ENCODE data around the gene GLYATL2. TPM values are rescaled to one million over a fixed set of nuclear protein-coding genes. Genes with fewer than 3 reads are reported as not detected.

Gene GLYATL2
- total and polyA plus RNA-seq, 9 of the 15 experiments (the other 6 are each of a cell fraction or from before 2014, with no cell fraction given), result not detected

- in situ Hi-C loops (cut with MboI) (no loop called here), intact Hi-C loops (cut with micrococcal nuclease) (no loop called here)
- Histone ChIP-seq H3K36me3 (ENCODE audit: control insufficient read depth, insufficient read depth, low read length) (no peaks in the 10 kb centered on the region), H3K9me3 (replicated peaks; ENCODE audit: control insufficient read depth, insufficient read depth, low read depth, low read length) (no peaks in the 10 kb centered on the region), H2AFZ (ENCODE audit: low read depth, low read length) (no peak overlapping the region), H3K4me3 (no peak overlapping the region), H3K4me1 (replicated peaks in 1 of 2; ENCODE audit: control insufficient read depth in 2 of 2, insufficient read depth in 2 of 2, low read length in 2 of 2) (no peaks in the 10 kb centered on the region), H3K27me3 (ENCODE audit: control insufficient read depth in 2 of 2, insufficient read depth in 2 of 2, low read length in 2 of 2) (no peaks in the 10 kb centered on the region), H3K9me1 (ENCODE audit: control insufficient read depth, insufficient read depth, low read length) (no peaks in the 10 kb centered on the region), H3K4me2 (ENCODE audit: insufficient read depth, low read length) (no peak overlapping the region), H4K20me1 (replicated peaks; ENCODE audit: control insufficient read depth, insufficient read depth, low read length) (no peaks in the 10 kb centered on the region), H3K27ac (ENCODE audit: extremely low read depth, low read depth, low read length) (no peak overlapping the region), H3K9ac (ENCODE audit: insufficient read depth in 1 of 2, low read depth in 2 of 2, low read length in 2 of 2) (no peak overlapping the region), H3K79me2 (ENCODE audit: control insufficient read depth, insufficient read depth, low read length) (no peaks in the 10 kb centered on the region)
- ChIA-PET CTCF (ENCODE audit: low intra/inter-chr PET ratio) (no interaction called here), POLR2A (no interaction called here)
- ATAC-seq (no peak), FAIRE-seq (no peak), DNase-seq (ENCODE audit: extremely low read depth in 1 of 4, low spot score in 3 of 4) (no peak)
- no peak for TF ChIP-seq NFATC3 (IDR thresholded peaks at IDR 0.05)
- no peak for TF ChIP-seq ZNF263 (CRISPR knock-in tag; IDR thresholded peaks at IDR 0.05; ENCODE audit: borderline replicate concordance)
- TF ChIP-seq KLF16 (IDR thresholded peaks at IDR 0.05), result no peak
- TF ChIP-seq, protein P1, sequence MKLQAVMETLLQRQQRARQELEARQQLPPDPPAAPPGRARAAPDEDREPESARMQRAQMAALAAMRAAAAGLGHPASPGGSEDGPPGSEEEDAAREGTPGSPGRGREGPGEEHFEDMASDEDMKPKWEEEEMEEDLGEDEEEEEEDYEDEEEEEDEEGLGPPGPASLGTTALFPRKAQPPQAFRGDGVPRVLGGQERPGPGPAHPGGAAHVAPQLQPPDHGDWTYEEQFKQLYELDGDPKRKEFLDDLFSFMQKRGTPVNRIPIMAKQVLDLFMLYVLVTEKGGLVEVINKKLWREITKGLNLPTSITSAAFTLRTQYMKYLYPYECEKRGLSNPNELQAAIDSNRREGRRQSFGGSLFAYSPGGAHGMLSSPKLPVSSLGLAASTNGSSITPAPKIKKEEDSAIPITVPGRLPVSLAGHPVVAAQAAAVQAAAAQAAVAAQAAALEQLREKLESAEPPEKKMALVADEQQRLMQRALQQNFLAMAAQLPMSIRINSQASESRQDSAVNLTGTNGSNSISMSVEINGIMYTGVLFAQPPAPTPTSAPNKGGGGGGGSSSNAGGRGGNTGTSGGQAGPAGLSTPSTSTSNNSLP (IDR thresholded peaks at IDR 0.05; ENCODE audit: borderline replicate concordance, low read depth, low read length), result no peak
- TF ChIP-seq NELFE (IDR thresholded peaks at IDR 0.05; ENCODE audit: insufficient read depth, insufficient read length), result no peak
- no peak for TF ChIP-seq PHTF2 (CRISPR knock-in tag; IDR thresholded peaks at IDR 0.05)
- TF ChIP-seq HEY1 (CRISPR knock-in tag; IDR thresholded peaks at IDR 0.05; ENCODE audit: borderline replicate concordance), result no peak
- no peak for TF ChIP-seq CBX3 (IDR thresholded peaks at IDR 0.05; ENCODE audit: borderline replicate concordance in 1 of 2, low read length in 2 of 2)
- TF ChIP-seq SLC30A9 (CRISPR knock-in tag; IDR thresholded peaks at IDR 0.05), result no peak
- no peak for TF ChIP-seq XRCC3 (IDR thresholded peaks at IDR 0.05)
- no peak for TF ChIP-seq TEAD2 (tag; IDR thresholded peaks at IDR 0.05)
- TF ChIP-seq, protein P2, sequence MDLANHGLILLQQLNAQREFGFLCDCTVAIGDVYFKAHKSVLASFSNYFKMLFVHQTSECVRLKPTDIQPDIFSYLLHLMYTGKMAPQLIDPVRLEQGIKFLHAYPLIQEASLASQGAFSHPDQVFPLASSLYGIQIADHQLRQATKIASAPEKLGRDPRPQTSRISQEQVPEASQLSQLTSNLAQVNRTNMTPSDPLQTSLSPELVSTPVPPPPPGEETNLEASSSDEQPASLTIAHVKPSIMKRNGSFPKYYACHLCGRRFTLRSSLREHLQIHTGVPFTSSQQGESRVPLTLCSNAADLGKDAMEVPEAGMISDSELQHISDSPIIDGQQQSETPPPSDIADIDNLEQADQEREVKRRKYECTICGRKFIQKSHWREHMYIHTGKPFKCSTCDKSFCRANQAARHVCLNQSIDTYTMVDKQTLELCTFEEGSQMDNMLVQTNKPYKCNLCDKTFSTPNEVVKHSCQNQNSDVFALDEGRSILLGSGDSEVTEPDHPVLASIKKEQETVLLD (IDR thresholded peaks at IDR 0.05), result no peak
- TF ChIP-seq MEF2D (tag; conservative IDR thresholded peaks at IDR 0.05; ENCODE audit: low read depth), result no peak
- TF ChIP-seq ZNF354B (CRISPR knock-in tag; IDR thresholded peaks at IDR 0.05), result no peak
- TF ChIP-seq ZNF75A (CRISPR knock-in tag; IDR thresholded peaks at IDR 0.05), result no peak
- TF ChIP-seq, protein P3, sequence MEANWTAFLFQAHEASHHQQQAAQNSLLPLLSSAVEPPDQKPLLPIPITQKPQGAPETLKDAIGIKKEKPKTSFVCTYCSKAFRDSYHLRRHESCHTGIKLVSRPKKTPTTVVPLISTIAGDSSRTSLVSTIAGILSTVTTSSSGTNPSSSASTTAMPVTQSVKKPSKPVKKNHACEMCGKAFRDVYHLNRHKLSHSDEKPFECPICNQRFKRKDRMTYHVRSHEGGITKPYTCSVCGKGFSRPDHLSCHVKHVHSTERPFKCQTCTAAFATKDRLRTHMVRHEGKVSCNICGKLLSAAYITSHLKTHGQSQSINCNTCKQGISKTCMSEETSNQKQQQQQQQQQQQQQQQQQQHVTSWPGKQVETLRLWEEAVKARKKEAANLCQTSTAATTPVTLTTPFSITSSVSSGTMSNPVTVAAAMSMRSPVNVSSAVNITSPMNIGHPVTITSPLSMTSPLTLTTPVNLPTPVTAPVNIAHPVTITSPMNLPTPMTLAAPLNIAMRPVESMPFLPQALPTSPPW (CRISPR knock-in tag; IDR thresholded peaks at IDR 0.05), result no peak
- TF ChIP-seq POLR2G (IDR thresholded peaks at IDR 0.05; ENCODE audit: low read depth, low read length), result no peak
- no peak for TF ChIP-seq POLR3A (IDR thresholded peaks at IDR 0.05; ENCODE audit: borderline replicate concordance, extremely low read depth, insufficient read depth, insufficient read length)
- TF ChIP-seq NR4A1 (CRISPR knock-in tag; IDR thresholded peaks at IDR 0.05), result no peak
- TF ChIP-seq NR4A1 (tag; IDR thresholded peaks at IDR 0.05), result no peak
- no TSS peak for BruUV-seq (replicated peaks)
- 0% methylated on average over 1 of the region's 1 CpG for WGBS (ENCODE audit: insufficient coverage, low coverage, missing lambda C conversion rate)
These were observed 42.9 kb upstream of the GLYATL2 start for GRCh38 chr11:58887452-58887851.

Data from K562 (cell line).